GM19455 (cell line): Measurements from ENCODE around the gene CHD3.
"Not testable (repeated sequence)": the region's sequence is repeated elsewhere in the genome, so short reads cannot be mapped to it uniquely, and the experiment has no call there.

Experiments
- ATAC-seq: cut with Tn5 transposase; IDR thresholded peaks from one replicate; pipeline ENCODE4 v1.9.1; 2021; ENCODE audit not compliant: unreplicated experiment

Gene CHD3

GRCh38 chr17:7849751-7850504 lies 38.7 kb upstream of the CHD3 start:
- no peak for ATAC-seq

GRCh38 chr17:7850701-7851437 lies 37.7 kb upstream of the CHD3 start:
- ATAC-seq = no peak

- ATAC-seq = peak; percentile 60
Measured at GRCh38 chr17:7851438-7852261, 36.9 kb upstream of the CHD3 start.

- ATAC-seq = no peak
Measured at GRCh38 chr17:7852262-7852670, 36.3 kb upstream of the CHD3 start.

GRCh38 chr17:7852919-7853690 lies 35.5 kb upstream of the CHD3 start:
- no peak for ATAC-seq

GRCh38 chr17:7853691-7854038 lies 34.9 kb upstream of the CHD3 start:
- no peak for ATAC-seq

GRCh38 chr17:7854078-7854777 lies 34.4 kb upstream of the CHD3 start:
- no peak for ATAC-seq

GRCh38 chr17:7854851-7855659 lies 33.5 kb upstream of the CHD3 start, which contains the start of gene TMEM88:
TMEM88 (plus strand) TSS chr17:7855066; CDS start chr17:7855075, 9 bp downstream.
- ATAC-seq = no peak

GRCh38 chr17:7855660-7856010 lies 33.0 kb upstream of the CHD3 start:
- ATAC-seq = no peak

- ATAC-seq = no peak
Measured at GRCh38 chr17:7856011-7856810, 32.4 kb upstream of the CHD3 start.

GRCh38 chr17:7856811-7857712 lies 31.5 kb upstream of the CHD3 start, which contains the start of gene NAA38:
NAA38 (minus strand) TSS chr17:7857559; CDS start chr17:7857463, 96 bp downstream.
- ATAC-seq = peak; percentile 71

GRCh38 chr17:7857713-7858521 lies 30.7 kb upstream of the CHD3 start, which contains the start of gene CYB5D1:
CYB5D1 (plus strand) TSS chr17:7858003; CDS start chr17:7858135, 132 bp downstream.
- ATAC-seq = peak; percentile 41

GRCh38 chr17:7858522-7858810 lies 30.1 kb upstream of the CHD3 start:
- no peak for ATAC-seq

- ATAC-seq = no peak
Measured at GRCh38 chr17:7859028-7859427, 29.6 kb upstream of the CHD3 start.

- no peak for ATAC-seq
Measured at GRCh38 chr17:7862692-7863437, 25.7 kb upstream of the CHD3 start.

GRCh38 chr17:7864384-7864783 lies 24.2 kb upstream of the CHD3 start:
- ATAC-seq = not testable (repeated sequence)
